Esophagus squamous epithelium (tissue), 5 donors: ENCODE data around the gene CYB5R3. TPM values are rescaled to one million over a fixed set of nuclear protein-coding genes. Genes with fewer than 3 reads are reported as not detected.
A peak's percentile ranks its signal among the peaks of the same experiment; 100 is the strongest.
"Not testable (repeated sequence)": the region's sequence is repeated elsewhere in the genome, so short reads cannot be mapped to it uniquely, and the experiment has no call there.

ENCODE experiments used
- DNase-seq: peaks from one replicate; lab custom pipeline; 2025; lab: John Stamatoyannopoulos, UW
- H3K27ac ChIP-seq, 4 donors: fragments of 200-600 bp; sonication (generic); one replicate each; pipeline ENCODE4 v1.5.1; 2016 to 2019; ENCODE audit warnings: mild to moderate bottlenecking in 1 of 4
- H3K27me3 ChIP-seq, 4 donors: fragments of 200-600 bp; sonication (generic); 1 replicate in 3 of 4; 2 replicates in 1 of 4; pipeline versions ENCODE4 v1.5.1 to v1.6.0; 2017 to 2021; ENCODE audit warnings: antibody characterized with exemption in 1 of 4
- H3K36me3 ChIP-seq, 3 donors: fragments of 200-600 bp; sonication (generic); one replicate each; pipeline ENCODE4 v1.5.1; 2016 to 2019
- H3K4me1 ChIP-seq, 3 donors: fragments of 200-600 bp; sonication (generic); one replicate each; pipeline ENCODE4 v1.5.1; 2017 to 2019
- H3K4me3 ChIP-seq, 4 donors: fragments of 200-600 bp; sonication (generic); 1 replicate in 3 of 4; 2 replicates in 1 of 4; pipeline ENCODE4 v1.5.1; 2016 to 2019; ENCODE audit warnings: mild to moderate bottlenecking in 2 of 4, moderate library complexity in 1 of 4
- H3K9me3 ChIP-seq, 3 donors: fragments of 200-600 bp; sonication (generic); one replicate each; pipeline ENCODE4 v1.5.1; 2016 to 2019
- CTCF ChIP-seq, 6 experiments: fragments of 450-650 bp in 4 of 6; fragments of 200-600 bp in 2 of 6; sonication (generic) in 2 of 6; IDR thresholded peaks; one replicate each; pipeline ENCODE4 v1.5.1; 2016 to 2019; ENCODE audit warnings: antibody characterized with exemption in 6 of 6, mild to moderate bottlenecking in 4 of 6, moderate library complexity in 4 of 6
- POLR2A ChIP-seq, 4 donors: fragments of 450-650 bp; IDR thresholded peaks; one replicate each; pipeline ENCODE4 v1.6.1; 2017; ENCODE audit warnings: antibody characterized with exemption in 4 of 4, mild to moderate bottlenecking in 4 of 4, moderate library complexity in 3 of 4
- WGBS, 2 donors: methylation state at CpG; one replicate each; pipeline ENCODE4 v1.1.5; 2018; 5-methylcytosine and 5-hydroxymethylcytosine counted together
- intact Hi-C: fragments of 100-400 bp; cut with DNase I; formaldehyde crosslinking; loops from one replicate; pipeline ENCODE4 v1.15.0; 2022
- total RNA-seq, 4 donors: library from RNA; depleted of rRNA; stranded (reverse); fragments of >200 nt; gene quantifications; one replicate each; pipeline ENCODE4 v1.1.0, GENCODE V29; 2016
- donor health status: DM: yes; HTN: yes; CAD: no.

The CYB5R3 gene
- total RNA-seq, 4 donors from 2014 or later: 49.5 to 81.6 (median 71.7) TPM

GRCh38 chr22:42682113-42682851, 33.1 kb upstream of the CYB5R3 start:
- intact Hi-C loops: no loop called here
- WGBS, 2 donors: 73 to 85% methylated on average over 4 of the region's 10 CpGs
- Histone ChIP-seq H3K9me3 (no peaks in the 10 kb centered on the region), H3K4me1 (peaks cover 20 to 73% (median 64%) of the 10 kb centered on the region in 3 donors), H3K4me3 (no peak overlapping the region), H3K27me3 (no peaks in the 10 kb centered on the region), H3K36me3 (no peaks in the 10 kb centered on the region), H3K27ac (peak overlapping the region in 3 of 4 donors; percentile 88 to 89 (median 88))
- TF ChIP-seq CTCF (IDR thresholded peaks at IDR 0.05) (no peak), POLR2A (IDR thresholded peaks at IDR 0.05) (no peak)
- no peak for DNase-seq

GRCh38 chr22:42680648-42681047, 31.5 kb upstream of the CYB5R3 start:
- TF ChIP-seq POLR2A (IDR thresholded peaks at IDR 0.05) (no peak), CTCF (IDR thresholded peaks at IDR 0.05) (no peak)
- H3K27me3 ChIP-seq: no peaks in the 10 kb centered on the region
- peak overlapping the region; percentile 10 to 82 (median 44) for H3K27ac ChIP-seq
- H3K4me3 ChIP-seq: no peak overlapping the region
- intact Hi-C loops: no loop called here
- no peak for DNase-seq
- H3K4me1 ChIP-seq: peaks cover 18 to 73% (median 64%) of the 10 kb centered on the region in 3 donors
- 44 to 53% methylated on average over 6 to 8 of the region's 8 CpGs for WGBS, 2 donors
- no peaks in the 10 kb centered on the region for H3K9me3 ChIP-seq
- H3K36me3 ChIP-seq: no peaks in the 10 kb centered on the region

DNA sequence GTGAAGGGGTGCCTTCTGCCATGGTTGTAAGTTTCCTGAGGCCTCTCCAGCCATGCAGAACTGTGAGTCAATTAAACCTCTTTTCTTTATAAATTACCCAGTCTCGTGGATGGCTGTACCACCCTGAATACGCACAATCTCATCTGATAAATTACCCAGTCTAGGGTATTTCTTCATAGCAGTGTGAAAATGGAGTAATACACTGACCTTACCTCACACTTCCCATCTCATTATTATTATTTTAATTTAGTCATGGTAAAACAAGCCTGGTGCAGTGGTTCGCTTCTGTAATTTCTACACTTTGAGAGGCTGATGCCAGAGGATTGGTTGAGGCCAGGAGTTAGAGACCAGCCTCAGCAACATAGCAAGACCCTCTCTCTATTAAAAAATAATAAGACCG, 30.5 kb upstream of the CYB5R3 start:
- Histone ChIP-seq H3K27ac (peak overlapping the region in 1 of 4 donors; percentile 82), H3K4me1 (peaks cover 18 to 73% (median 61%) of the 10 kb centered on the region in 3 donors), H3K27me3 (no peaks in the 10 kb centered on the region), H3K9me3 (no peaks in the 10 kb centered on the region), H3K36me3 (no peaks in the 10 kb centered on the region), H3K4me3 (no peak overlapping the region)
- TF ChIP-seq POLR2A (IDR thresholded peaks at IDR 0.05) (no peak), CTCF (IDR thresholded peaks at IDR 0.05) (no peak)
- WGBS, 2 donors: 74 to 82% methylated on average over 4 of the region's 4 CpGs
- intact Hi-C loops: no loop called here
- DNase-seq: no peak

- H3K4me1 ChIP-seq: peaks cover 12 to 71% (median 57%) of the 10 kb centered on the region in 3 donors
- peak overlapping the region in 1 of 4 donors; percentile 26 for H3K27ac ChIP-seq
- no peak for TF ChIP-seq CTCF (IDR thresholded peaks at IDR 0.05)
- TF ChIP-seq POLR2A (IDR thresholded peaks at IDR 0.05): no peak
- 71 to 78% methylated on average over 1 of the region's 1 CpG for WGBS, 2 donors
- H3K27me3 ChIP-seq: no peaks in the 10 kb centered on the region
- DNase-seq: no peak
- H3K4me3 ChIP-seq: no peak overlapping the region
- intact Hi-C loops: no loop called here
- H3K9me3 ChIP-seq: no peaks in the 10 kb centered on the region
- no peaks in the 10 kb centered on the region for H3K36me3 ChIP-seq
Measured at GRCh38 chr22:42678894-42679293, 29.7 kb upstream of the CYB5R3 start.

GRCh38 chr22:42677936-42678335, 28.7 kb upstream of the CYB5R3 start:
- Histone ChIP-seq H3K4me1 (peaks cover 12 to 67% (median 52%) of the 10 kb centered on the region in 3 donors), H3K27ac (peak overlapping the region in 1 of 4 donors; percentile 29)
- H3K4me3 ChIP-seq, H3K36me3 ChIP-seq, H3K9me3 ChIP-seq, H3K27me3 ChIP-seq, DNase-seq, intact Hi-C loops: not testable (repeated sequence)
- 67 to 81% methylated on average over 4 of the region's 4 CpGs for WGBS, 2 donors
